IPS DF 19.7 (cell line): Measurements from ENCODE around the gene KCNJ2.

Experiments
- DNase-seq: peaks from one replicate; pipeline ENCODE4 v3.0.0-alpha.2; 2013; ENCODE audit warnings: low read depth, low spot score

The KCNJ2 gene

DNA sequence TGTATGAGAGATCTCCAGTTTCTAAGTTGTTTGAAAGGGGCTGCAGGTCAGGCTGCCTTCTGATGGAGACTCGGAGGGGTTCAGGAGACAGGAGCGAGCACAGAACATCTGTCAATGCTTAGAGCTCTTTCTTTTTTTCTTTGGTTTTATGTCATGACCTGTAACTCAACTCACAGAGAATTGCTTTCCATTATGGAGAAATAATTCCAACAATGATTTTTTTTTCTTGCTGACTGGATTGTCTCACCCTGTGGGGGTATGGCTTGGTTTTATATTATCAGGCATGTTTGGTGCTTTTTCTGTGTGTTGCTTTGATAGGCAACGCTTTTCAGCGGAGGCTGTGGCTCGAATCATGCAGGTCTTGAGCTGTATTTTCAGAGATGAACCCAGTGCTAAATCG is 10.7 kb upstream of the KCNJ2 start:
- DNase-seq = no peak

GRCh38 chr17:70159980-70160379 is 9.4 kb upstream of the KCNJ2 start:
- DNase-seq = no peak

DNA sequence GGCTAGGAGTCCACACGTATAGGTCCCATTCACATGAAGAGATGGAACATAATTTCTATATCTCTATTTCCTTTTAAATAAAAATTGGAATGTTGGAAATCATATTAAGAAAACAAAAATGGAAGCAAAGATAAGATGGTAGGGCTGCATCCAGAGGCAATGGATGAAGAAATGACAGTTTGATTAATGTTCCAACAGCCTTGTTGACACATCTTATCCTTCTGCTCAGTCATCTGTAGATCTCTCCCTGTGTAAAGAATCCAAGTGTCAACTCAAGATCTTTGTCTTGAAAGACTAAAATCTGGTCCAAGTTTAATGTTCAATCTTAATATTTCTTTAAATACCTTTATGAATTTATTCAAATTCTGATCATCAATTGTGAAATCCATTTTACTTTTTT is 7.8 kb upstream of the KCNJ2 start:
- DNase-seq = no peak

DNA sequence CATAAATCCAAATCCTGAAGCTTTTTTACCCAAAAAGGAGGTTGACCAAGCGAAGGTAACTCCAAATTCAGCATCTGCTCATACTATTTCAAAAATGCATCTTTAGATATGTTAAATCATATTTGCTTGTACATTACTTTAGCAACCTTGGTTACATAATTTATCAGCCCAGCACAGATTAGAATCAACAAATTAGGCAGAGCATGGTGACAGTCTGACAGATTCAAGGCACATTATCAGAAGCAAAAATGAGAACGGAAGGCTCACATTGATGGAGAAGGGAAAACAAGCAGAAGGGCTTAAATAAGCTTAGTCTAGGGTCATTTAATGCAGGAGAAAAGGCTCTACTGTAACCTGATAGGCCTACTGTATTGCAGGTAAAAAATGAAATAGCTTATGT is 3.9 kb upstream of the KCNJ2 start:
- no peak for DNase-seq

DNA sequence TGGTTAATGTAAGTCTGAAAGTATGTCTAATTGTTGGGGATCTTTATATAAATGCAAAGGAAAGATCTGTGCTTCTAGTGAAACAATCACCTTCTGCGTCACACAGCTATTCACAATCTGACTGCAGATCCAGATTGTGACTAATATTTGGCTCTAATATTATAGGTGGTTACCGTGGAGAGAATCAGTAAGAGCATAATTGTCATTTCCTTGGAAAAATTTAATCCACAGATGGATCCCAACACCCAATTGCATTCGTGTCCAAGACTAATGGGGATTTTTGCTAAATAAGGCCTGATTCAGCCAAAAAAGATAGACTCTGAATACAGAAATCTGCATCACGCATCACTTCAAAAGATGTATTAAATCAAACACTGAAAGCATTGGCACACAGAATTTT is 2.7 kb upstream of the KCNJ2 start:
- no peak for DNase-seq

DNA sequence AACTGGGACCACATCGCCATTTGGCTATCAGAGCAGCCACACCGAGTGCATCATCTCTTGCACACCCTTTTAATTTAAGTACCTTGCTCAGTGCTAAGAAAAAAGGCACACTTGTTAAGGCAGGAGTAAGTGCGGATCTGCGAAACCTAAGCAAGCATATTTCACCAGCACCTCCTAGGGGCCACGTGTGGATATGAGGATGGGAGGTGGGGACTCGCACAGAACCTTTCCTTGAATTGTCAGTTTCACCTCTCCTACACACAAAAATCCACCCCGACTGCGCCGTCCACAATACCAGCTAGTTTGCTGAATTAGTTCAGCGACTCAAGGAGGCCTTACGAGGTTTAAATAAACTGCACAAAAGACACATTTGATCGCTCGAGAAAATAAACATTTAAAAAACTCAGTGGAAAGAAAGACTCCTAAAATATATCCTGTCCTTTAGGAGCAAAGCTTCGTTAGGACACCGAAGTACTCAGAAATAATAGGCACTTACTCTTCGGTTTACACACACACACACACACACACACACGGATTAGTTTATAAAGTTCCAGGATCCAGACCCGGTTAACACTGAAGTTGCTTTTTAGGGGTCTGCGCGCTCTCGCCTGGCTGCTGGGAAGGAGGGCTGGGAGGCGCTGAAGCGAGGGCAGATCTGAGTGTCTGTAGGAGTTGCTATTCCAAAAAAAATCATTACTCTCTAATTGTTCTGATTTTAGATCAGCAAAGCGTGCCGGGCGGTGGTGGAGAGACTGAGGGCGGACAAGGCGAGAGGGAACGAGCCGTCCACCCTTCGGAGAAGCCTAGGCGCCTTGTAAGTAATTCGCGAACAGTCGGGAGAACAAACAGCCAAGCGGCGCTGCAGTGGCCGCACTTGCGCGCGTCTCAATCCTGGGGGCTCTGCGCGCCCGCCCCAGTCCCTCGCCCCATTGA is 1.0 kb upstream of the KCNJ2 start:
- peak; percentile 65 for DNase-seq

DNA sequence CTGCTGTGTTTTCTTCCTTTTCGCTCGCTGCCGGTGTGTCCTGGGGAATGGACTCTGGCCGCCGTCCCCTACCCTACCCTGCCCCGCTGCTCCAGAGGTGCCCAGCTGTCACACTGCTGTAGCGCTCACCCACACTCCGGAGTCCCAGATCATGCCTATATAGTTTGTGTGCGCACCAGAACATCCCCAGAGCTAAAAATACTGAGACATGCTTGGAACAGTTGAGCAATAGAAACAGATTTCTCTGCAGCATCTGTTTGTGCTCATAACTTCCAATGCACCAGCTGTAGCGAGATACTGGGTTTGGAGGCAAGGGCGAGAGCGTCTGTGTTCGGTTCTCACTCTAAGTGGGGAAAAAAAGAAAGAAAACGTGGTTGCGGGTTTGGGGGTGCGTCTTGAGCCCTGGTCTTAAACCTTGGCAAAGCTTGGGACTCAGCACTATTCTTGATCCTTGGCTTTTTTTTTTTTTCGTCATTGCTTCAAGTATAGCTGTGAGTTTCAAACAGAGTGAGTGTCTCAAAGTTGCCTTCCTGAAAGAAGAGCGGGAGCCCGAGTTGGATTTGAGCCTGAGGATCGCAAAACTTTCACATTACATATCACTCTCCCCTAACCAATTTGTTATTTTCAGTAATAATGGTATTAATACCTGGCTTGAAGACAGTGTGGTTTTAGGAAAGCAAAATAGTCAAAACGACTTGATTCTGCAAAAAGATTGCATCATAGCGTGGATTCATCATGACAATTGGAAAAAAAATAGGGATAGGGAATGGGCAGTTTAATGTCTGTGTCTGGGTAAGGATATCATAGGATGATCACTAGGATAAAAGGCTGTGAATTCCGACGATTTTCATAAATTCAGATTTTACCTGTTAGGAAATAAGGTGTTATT is 621 bp downstream of the KCNJ2 start:
- no peak for DNase-seq

DNA sequence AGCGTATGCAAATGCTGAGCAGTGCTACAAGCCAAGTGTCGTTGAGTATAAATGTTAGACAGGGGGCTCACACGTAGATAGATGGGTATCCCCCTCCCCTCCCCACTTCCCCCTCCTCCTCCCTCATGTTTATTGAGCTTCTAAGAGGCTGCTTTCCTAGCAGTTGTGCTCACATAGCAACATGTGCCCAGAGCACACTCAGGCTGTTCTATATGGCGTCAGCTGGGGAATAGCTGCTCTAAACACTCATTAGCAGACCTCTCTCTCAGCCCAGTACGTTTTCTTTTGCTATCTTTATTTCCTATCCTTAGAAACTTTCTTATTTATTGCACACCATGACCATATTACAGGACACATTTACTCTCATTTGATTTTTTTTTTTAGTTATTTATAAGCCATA is 1.8 kb downstream of the KCNJ2 start:
- DNase-seq = no peak

- no peak for DNase-seq
Measured at GRCh38 chr17:70172449-70172848, 3.1 kb downstream of the KCNJ2 start.

GRCh38 chr17:70172923-70173322 is 3.6 kb downstream of the KCNJ2 start:
- DNase-seq = no peak

DNA sequence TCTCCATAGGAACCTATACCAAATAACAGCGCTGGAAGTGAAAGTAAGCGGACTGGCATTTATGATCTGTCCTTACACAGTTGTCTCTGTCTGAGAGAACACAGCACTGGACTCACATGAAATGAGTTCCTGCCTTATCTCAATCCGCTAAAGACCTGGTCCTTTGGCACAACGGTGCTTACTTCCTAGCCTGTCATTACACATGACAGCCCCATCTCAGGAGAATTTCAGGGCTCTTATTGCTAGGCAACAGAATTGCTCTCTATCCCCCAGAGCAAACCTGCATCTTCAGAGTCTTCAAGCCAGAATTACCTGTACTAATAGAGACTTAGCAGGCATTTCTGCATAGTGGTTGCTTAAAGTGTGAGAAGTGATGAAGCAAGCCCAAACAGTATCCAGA is 4.3 kb downstream of the KCNJ2 start:
- DNase-seq = no peak

DNA sequence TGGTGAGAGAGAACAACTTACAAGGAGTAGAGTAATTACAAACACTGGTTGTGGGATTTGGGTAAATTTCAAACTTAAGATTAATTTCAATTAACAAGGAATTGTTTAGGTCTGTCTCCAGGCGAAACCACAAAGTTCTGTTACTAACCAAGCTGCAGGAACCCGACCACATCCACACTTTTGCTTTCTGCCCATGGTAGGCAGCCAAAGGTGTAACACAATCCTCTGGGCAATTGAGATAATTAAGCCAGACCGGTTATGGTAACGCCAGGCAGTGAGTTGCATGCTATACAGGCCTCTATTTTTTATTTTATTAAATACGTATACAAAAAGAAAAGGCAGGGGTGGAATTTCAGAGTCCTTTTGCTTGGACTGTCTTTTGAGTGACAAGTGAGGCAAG is 12.0 kb downstream of the KCNJ2 start:
- no peak for DNase-seq

DNA sequence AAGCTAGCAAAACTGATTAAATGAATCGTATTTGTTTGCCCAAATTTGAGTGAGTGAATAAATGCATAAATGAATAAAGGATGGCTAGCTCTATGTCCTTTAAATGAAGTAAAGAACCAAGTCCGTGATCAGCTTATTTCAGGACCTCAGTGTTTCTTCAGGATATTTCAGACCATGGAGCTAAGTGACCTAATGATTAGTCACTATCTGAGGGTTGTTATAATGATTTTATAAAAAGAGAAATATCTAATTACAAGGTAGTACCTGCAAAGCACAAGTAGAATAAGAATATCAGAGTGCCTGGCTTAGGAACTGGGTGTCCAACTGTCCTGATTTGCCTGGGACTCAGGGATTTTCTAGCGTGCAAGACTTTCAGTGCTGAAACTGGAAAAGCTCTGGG is 12.5 kb downstream of the KCNJ2 start:
- DNase-seq = no peak

- no peak for DNase-seq
Measured at GRCh38 chr17:70183508-70183907, 14.2 kb downstream of the KCNJ2 start.

DNA sequence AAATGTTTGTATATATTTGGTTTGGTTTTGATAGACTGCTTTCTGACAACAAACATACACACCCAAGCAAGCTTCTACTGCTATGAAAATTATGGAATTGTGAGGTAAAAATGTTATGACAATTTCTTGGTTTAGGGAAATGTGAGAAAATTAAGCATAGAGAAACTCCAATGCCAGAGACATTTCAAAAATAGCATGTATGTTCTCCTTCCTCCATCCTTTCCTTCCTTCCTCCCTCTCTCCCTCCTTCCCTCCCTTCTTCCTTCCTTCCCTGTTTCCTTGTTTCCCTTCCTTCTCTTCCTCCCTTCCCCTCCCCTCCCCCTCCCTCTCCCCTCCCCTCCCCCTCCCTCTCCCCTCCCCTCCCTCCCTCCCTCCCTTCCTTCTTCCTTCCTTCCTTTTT is 14.9 kb downstream of the KCNJ2 start:
- no peak for DNase-seq

GRCh38 chr17:70184770-70185169 is 15.4 kb downstream of the KCNJ2 start:
- no peak for DNase-seq

GRCh38 chr17:70185285-70185684 is 16.0 kb downstream of the KCNJ2 start:
- DNase-seq = no peak

GRCh38 chr17:70187383-70187782 is 18.1 kb downstream of the KCNJ2 start:
- no peak for DNase-seq

DNA sequence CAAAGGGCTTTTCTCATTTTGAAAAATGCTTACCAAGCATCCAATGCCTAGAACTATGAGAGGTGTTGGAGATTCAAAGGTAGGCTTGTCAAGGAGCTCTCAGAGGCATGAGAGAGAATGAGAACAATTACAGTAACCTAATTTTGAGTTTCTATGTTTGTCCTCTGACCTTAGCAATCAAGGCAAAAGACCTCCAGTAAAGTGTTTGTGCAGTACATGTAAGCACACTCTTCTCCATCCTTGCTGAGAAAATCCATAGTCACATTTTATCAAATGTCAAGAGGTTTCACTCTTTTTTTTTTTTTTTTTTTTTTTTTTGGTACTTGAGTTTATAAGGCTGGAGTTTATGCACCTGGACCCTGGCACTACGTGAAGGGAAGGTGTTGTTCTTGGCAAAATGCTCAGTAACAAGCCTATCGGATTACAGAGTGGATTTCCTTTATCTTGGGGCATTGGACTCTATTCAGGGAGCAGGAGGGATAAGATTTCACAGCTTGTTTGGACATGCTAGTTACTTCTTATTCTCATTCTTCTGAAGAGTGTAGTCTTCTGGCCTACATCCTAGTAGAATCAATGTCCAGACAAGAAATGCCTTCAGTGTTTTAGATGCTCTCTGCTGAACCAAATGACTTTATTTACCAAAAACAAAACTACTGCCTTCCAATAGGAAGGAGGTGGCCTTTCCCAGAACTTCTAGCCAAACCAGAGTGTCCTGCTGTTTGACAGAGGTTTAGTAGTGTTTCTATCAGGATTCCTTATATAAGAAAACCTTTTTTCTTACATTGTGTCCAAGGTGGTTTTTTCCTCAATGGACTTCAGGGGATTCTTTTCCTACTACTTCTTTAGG is 21.9 kb downstream of the KCNJ2 start:
- no peak for DNase-seq

DNA sequence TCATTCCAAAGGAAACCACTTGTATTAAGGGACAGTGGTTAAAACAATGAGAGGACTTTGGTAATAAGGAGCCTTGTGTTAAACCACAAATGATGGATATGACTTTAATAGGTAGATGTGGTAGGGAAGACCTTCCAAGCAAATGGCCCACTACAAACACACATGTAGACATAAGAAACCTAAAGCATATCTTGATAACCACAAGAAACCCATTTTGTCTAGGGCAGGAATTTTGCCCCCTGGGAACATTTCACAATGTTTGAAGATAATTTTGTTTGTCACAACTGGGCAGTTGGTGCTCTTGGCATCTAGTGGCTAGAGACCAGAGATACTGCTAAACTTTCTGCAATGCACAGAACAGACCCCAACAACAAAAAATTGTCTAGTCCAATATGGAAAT is 25.8 kb downstream of the KCNJ2 start:
- no peak for DNase-seq

DNA sequence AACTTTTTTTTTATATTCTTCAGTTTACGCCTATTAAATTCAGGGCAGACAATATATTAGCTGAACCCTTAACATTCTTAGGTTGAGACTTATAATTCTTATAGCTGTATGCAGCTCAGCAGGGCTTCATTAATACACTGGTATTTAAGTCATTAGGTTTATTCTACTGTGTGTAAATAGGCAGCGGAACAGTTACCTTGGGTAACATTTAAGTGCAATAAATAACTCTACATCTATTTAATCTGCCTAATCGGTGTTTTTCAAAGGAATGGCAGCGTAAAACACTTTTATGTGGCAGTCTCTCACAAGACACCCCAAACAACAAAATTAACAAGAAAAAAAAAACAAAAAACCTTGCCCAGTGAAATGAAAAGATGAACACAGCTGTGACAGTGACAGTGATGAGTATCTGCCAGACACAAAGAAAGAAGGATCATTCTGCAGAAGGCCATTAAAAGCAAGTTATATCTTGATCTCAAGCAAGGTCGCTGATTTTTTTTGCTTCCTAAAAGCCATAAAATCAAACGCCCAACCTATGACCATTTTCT is 32.6 kb downstream of the KCNJ2 start:
- no peak for DNase-seq

GRCh38 chr17:70202840-70203239 is 33.5 kb downstream of the KCNJ2 start:
- DNase-seq = no peak
